HG03571 (cell line): ENCODE measurements around the gene TMPRSS7.
A peak's percentile ranks its signal among the peaks of the same experiment; 100 is the strongest.

ENCODE experiments used
- ATAC-seq: cut with Tn5 transposase; IDR thresholded peaks from one replicate; pipeline ENCODE4 v1.9.1; 2021; ENCODE audit not compliant: unreplicated experiment

TMPRSS7 gene

DNA sequence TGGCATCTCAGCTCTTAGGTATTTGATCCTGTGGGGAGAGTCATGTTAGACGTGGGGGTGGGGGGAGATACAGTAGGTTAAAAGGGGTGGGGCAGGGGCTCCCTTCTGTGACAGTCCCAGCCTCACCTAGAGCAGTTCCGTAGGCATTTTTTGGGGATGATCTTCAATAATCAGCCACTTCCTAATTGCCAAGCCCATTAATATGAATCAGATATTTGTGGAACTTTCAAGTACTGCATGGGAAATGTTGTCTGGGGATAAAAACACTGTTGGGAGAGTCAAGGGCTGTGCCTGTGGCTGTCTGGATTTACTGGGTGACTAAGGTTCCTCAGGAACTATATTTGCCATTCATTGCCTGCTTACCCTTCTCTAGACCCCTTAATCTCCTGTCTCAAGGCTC, 61.2 kb downstream of the TMPRSS7 start:
- ATAC-seq: no peak

DNA sequence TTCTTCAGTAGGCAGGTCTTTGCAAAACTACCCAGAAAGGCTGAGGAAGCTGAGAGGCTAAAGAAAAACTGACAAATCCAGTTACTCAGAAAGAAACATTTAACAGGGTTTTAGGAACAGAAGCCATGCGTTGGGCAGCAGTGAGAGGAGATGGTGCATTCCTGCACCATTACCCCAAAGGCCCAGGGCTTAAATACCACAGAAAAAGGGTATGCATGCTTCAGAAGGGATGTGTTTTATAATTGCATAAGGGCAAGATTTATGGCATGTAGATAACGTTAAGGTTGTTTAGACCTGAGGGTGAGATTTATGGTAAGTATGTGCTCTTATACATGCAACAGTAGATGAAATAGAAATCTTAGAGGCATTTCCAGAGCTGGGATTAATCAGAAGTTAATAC, 61.6 kb downstream of the TMPRSS7 start:
- no peak for ATAC-seq

DNA sequence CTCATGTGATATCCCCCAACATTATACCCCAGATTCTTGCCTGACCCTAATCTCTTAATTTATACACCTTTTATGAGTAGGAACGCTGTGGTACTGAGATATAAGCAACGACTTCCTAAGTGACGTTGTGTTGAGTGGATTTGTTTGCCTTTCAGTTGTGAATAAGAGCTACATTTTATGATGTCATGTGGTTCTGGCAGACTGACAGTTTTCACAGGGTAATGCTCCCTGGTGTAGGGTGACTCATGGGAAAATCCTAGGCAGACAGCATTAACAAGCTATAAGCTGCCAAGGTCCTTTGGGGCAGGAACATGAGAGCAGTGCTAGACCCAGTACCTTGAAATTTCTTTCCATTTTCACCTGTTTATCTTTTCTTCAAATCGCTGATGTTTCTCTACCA, 62.8 kb downstream of the TMPRSS7 start:
- ATAC-seq: no peak

GRCh38 chr3:112101916-112102315, 67.4 kb downstream of the TMPRSS7 start:
- ATAC-seq: no peak

- ATAC-seq: no peak
Observed at GRCh38 chr3:112104774-112105173, 70.2 kb downstream of the TMPRSS7 start.

GRCh38 chr3:112109322-112109721, 74.8 kb downstream of the TMPRSS7 start:
- no peak for ATAC-seq

- ATAC-seq: peak; percentile 47
Observed at GRCh38 chr3:112111785-112112402, 77.4 kb downstream of the TMPRSS7 start.

DNA sequence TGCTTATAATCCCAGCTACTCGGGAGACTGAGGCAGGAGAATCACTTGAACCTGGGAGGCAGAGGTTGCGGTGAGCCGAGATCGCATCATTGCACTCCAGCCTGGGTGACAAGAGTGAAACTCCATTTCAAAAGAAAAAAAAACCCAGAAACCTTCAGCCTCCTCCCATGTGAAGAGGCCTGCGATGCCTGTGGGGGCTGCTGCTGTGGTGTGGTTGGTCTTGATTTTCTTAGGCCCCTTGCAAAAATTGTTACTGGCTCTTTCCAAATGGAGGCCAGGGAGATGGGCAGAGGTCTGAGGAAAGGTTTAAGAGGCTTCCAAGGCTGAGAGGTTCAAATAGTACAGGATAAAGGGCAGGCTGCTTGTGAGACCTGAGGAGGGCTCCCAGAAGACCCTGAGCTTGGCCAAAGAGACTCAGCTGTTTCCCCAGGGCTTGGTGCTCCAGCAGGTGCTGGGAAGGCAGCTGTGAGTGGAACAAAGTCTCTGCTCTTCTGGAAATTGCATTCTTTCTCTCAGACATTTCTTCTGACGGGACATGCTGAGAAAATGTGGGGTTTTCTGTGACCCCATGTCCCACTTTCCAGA, 80.1 kb downstream of the TMPRSS7 start:
- no peak for ATAC-seq

DNA sequence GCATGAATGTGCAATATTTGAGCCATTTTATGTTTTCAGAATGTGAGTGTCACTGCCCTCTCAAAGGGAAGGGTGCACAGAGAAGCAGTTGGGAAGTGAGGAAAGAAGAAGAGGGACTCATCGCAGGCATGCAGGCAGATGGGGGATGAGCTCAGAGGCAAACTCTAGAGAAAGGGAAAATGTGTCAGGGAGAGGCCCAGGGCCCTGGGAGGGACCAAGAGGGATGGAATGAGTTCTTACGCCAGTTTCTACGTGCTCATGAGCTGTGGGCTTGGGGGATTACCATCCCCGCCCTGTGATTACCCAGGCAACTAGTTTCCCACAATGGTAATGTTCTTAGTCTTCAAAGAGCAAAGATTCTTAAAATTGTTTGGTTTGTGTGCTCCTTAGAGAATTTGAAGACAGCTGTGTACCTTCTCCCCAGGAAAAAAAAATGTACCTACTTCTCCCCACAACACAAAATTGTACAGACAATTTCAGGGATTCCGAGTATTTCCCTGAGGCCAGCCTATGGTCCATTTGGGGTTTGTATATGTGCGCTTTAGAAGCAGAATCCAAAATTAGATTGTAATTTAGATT, 80.7 kb downstream of the TMPRSS7 start:
- ATAC-seq: peak; percentile 25

DNA sequence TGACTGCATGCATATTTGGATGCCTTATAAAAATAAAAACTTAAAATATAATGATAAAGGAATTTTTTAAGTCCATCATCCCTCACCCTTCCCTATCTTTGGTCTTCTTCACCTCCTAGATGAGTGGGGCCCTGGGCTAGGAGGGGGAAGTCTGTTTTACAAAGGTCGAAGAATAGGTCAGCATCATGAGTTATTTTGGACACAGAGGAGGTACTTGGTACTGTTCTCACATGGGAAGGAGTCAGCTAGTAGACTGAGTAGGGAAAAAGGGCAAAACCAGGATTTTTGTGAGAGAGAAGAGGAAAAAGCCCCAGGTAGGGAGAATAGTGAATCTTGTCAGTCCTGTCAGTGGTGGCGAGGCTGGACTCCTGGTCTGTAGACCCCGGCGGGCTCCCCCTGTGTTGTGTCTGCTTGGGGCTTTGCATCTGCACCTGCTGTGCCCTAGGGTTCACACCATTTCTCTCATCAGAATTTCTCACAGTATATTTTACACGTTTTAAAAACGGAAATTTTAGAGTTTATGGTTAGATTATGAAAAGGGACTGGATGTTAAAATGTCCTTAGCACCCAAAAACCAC, 81.4 kb downstream of the TMPRSS7 start:
- no peak for ATAC-seq

DNA sequence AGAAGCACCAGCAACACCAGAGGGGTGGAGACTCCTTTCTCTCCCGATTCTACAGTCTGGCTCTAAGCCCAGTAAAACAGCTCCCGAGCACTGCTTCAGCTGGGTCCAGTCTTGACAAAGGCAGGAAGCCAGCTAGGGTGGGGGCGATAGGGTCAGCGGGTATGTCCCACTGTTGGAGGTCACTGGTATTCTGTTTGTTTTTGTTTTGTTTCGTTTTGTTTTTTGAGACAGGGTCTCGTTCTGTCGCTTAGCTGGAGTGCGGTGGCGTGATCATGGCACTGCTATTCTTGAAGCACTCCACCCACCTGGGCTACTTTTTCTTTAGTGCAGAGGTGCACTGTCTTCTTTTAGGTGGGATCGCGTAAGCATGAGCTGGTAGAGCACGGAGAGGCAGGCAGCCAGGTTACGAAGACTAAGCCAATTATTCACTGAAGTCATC, 82.2 kb downstream of the TMPRSS7 start:
- no peak for ATAC-seq

- no peak for ATAC-seq
Observed at GRCh38 chr3:112117415-112117814, 82.9 kb downstream of the TMPRSS7 start.

DNA sequence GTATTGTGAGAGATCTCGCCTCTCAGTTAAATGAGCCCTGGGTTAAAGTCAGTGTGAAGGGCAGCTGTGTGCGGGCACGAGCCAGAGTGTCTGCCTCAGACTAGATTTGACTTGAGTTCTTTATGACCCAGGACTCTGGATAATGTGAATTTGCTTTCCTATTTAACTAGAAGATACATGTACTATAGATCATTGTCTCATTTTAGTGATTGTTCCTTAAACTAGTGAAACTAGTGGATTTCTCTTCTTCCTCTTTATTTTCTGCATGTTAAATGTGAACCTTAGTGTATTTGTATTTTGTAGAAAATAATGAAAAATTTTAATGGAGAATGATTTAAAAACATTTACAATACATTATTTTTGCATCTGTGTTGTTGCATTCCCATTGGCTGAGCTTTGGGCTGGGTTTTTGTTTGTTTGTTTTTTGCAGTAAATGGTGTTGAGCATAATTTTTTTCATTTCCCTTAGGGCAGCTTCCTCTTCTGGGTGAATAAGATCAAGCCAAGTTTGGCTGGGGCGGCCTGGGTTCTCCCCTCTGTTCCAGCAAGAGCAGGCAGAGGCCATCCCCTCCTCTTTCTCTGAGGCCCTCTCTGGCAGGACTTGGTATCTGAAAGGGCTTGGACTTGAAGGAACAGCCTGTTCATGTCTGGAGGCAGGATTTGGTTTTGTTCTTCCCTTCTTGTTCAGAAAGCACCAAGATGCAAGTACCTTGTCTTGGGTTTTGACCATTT, 83.5 kb downstream of the TMPRSS7 start:
- ATAC-seq: no peak

GRCh38 chr3:112119962-112120836, 85.7 kb downstream of the TMPRSS7 start:
- ATAC-seq: peak; percentile 29

DNA sequence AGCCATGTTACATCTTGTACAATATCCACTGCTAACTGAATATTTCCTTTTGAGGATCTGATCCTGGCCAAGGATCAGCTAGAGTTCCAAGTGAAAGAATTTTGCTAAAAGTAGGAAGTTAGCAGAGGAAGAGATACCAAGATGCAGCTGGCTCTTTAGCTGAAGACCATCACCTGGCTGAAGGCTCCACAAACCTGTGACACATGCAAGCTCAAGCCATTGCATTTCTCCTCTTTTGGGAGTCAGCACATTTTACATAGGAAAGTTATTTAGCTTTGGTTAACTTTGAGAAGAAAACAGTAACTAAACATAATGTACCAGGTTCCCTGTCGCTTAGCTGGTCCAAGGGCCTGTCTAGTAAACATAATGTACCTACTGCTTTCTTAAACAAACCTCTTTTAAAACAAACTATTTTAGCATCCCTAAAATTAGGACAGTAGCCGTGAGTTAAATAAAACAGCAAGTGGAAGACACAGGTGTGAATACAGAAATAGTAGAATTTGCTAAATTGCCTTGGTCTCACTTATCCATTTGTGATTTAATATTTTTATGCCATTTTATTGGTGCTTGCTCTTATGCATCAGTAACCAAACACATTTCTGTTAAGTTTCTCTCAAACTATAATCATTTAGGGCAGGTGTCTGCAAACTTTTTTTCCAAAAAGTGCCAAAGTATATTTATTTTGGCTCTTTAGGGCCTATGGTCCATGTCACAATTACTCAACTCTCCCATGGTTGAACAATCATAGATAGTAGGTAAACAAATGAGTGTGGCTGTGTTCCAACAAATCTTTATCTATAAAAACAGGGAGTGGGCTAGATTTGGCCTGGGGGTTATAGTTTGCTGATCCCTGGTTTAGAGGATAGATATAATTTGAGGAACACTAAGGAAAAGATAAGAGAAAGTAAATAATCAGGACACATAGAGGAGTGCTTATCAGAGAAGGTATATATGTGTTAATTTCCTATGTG, 87.3 kb downstream of the TMPRSS7 start:
- ATAC-seq: no peak

DNA sequence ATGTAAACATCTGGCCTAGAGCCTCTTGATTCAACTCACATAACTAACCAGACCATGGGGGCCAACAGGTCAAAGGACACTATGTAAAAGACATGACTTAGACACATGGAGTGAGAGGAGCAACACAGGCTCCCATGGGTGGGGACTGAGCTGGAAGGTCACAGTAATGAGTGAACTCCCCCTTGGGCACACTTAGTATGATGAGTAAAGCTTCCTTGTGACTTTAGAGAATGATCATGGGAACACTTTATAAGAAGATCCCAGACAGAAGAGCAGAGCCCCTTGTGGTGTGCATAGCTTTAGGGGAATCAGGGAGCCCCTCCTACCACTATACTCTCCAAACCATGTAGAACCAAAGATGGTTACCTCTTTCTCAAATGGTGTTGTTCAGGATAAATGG, 88.3 kb downstream of the TMPRSS7 start:
- ATAC-seq: no peak

DNA sequence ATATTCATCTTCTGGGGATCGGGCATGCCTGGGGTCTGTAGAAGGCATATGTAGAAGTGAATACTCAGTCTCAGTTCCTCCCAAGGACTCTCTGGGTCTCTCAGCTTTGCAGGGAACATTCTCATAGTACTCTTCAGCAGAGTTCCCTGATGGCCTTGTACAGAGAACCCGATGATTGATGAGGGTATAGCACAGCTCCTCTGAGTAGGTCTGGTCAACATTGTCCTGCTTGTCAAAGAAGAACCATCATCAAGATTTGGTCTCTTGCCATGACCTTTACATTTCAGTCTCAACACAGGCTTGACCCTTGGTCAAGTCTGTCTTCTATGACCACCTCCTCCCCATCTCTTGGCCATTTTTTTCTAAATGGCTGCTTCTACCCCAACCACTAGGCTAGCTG, 89.0 kb downstream of the TMPRSS7 start:
- ATAC-seq: no peak

DNA sequence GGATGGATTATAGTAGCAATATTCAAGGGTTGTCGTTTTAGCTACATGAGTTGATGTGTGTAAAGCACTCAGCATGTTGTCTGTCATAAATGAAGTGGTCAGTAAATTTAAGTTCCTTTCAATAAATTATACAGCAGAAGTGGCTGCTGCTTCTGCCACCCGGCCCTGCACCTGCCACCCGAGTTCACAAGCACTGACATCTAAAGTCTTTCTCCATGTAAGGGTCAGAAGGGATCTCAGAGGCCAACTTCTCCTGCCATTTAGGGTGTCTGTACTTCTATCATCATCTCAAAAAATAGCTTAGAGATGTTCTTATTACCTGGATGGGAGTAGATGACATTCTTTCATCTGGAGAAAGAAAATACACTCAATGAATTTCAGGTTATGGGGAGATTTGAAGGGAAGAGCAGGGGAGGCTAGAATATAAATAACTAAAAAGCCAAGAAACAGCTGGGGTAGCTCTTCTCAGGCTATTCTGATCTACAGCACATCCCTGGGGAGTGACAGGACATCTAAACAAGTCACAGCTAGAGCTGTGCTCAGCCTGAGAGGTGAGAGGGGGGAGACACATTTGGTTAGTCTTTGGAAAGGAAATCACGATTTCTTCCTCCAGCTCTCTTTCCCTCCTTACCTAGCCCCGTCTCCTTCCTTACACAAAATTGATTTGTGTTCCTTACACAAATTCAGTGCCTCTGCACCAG, 90.5 kb downstream of the TMPRSS7 start:
- no peak for ATAC-seq

- no peak for ATAC-seq
Observed at GRCh38 chr3:112126511-112126911, 92.0 kb downstream of the TMPRSS7 start.
